Kasumi-1 (cell line): Measurements from ENCODE around the gene EIF3I.
"Not testable (repeated sequence)": the region's sequence is repeated elsewhere in the genome, so short reads cannot be mapped to it uniquely, and the experiment has no call there.

Experiments
- DNase-seq, 2 experiments: peaks; one replicate each; lab custom pipeline; 2025; lab: John Stamatoyannopoulos, UW

The EIF3I gene

GRCh38 chr1:32232558-32233304 is 10.5 kb downstream of the EIF3I start:
- DNase-seq: no peak

- DNase-seq: no peak
Observed at GRCh38 chr1:32234792-32235191, 12.6 kb downstream of the EIF3I start.

- DNase-seq: no peak
Observed at GRCh38 chr1:32239337-32239736, 17.1 kb downstream of the EIF3I start.

- DNase-seq: no peak
Observed at GRCh38 chr1:32239790-32240139, 17.6 kb downstream of the EIF3I start.

- DNase-seq: peak; percentile 51 to 68
Observed at GRCh38 chr1:32240140-32240951, 18.1 kb downstream of the EIF3I start.

- DNase-seq: peak in 1 of 2 experiments; percentile 33
Observed at GRCh38 chr1:32241001-32241763, 19.0 kb downstream of the EIF3I start.

- DNase-seq: peak; percentile 58 to 61
Observed at GRCh38 chr1:32242341-32242851, 20.2 kb downstream of the EIF3I start.

- no peak for DNase-seq
Observed at GRCh38 chr1:32246888-32247273, 24.7 kb downstream of the EIF3I start, which contains the start of gene FAM167B. FAM167B (plus strand) TSS chr1:32247222; CDS start chr1:32247422, 200 bp downstream.

- DNase-seq: no peak
Observed at GRCh38 chr1:32247452-32247851, 25.2 kb downstream of the EIF3I start.

GRCh38 chr1:32247983-32248889 is 26.0 kb downstream of the EIF3I start:
- DNase-seq: peak; percentile 54 to 61

- DNase-seq: peak; percentile 60 to 71
Observed at GRCh38 chr1:32249831-32250525, 27.8 kb downstream of the EIF3I start.

GRCh38 chr1:32250893-32251716 is 28.9 kb downstream of the EIF3I start, which contains the start of gene LCK:
LCK (plus strand) TSS chr1:32251265; CDS start chr1:32274330, 23,065 bp downstream.
- no peak for DNase-seq

- no peak for DNase-seq
Observed at GRCh38 chr1:32255072-32256071, 33.2 kb downstream of the EIF3I start.

- no peak for DNase-seq
Observed at GRCh38 chr1:32256473-32257226, 34.4 kb downstream of the EIF3I start.

GRCh38 chr1:32257227-32257508 is 35.0 kb downstream of the EIF3I start:
- no peak for DNase-seq

GRCh38 chr1:32263236-32263593 is 41.0 kb downstream of the EIF3I start:
- DNase-seq: not testable (repeated sequence)

- DNase-seq: no peak
Observed at GRCh38 chr1:32263744-32264143, 41.5 kb downstream of the EIF3I start.

- no peak for DNase-seq
Observed at GRCh38 chr1:32265846-32266245, 43.6 kb downstream of the EIF3I start.
